WTC11 (cell line): ENCODE results near the gene NRXN2. TPM values are rescaled to one million over a fixed set of nuclear protein-coding genes. Genes with fewer than 3 reads are reported as not detected.

ENCODE experiments used
- ATAC-seq: fragments of 200-7000 bp; cut with Tn5 transposase; 2 replicates; pipeline ENCODE4 v1.10.0; 2021; ENCODE audit warnings: mild to moderate bottlenecking, moderate library complexity
- CTCF ChIA-PET: fragments of 300-600 bp; sonication (Branson Sonifier 250); formaldehyde crosslinking; loops from one replicate; lab custom pipeline; 2021; ENCODE audit warnings: antibody characterized with exemption; lab: Charles Lee
- POLR2A ChIA-PET: fragments of 350-600 bp; sonication (Branson Sonifier 250); formaldehyde crosslinking; loops from one replicate; lab custom pipeline; 2021; ENCODE audit warnings: antibody characterized with exemption; lab: Charles Lee
- DNase-seq: peaks from one replicate; pipeline ENCODE4 v3.0.0; 2021; ENCODE audit warnings: low spot score
- H3K27ac Mint-ChIP-seq: 2 replicates; pipeline ENCODE4 v1.8.0; 2021; ENCODE audit warnings: mixed read lengths
- H3K27me3 Mint-ChIP-seq: 2 replicates; pipeline ENCODE4 v1.8.0; 2021; ENCODE audit warnings: low read depth, mild to moderate bottlenecking, moderate library complexity, mixed read lengths
- H3K36me3 Mint-ChIP-seq: 2 replicates; pipeline ENCODE4 v1.8.0; 2021; ENCODE audit warnings: mixed read lengths
- H3K4me1 Mint-ChIP-seq: 2 replicates; pipeline ENCODE4 v1.8.0; 2022; ENCODE audit warnings: mixed read lengths
- H3K4me3 Mint-ChIP-seq: 2 replicates; pipeline ENCODE4 v1.8.0; 2021; ENCODE audit warnings: mild to moderate bottlenecking, moderate library complexity, mixed read lengths
- H3K9me3 Mint-ChIP-seq: 2 replicates; pipeline ENCODE4 v1.8.0; 2021; ENCODE audit warnings: mixed read lengths
- GTF2I ChIP-seq: fragments of 250-450 bp; sonication (Bioruptor Pico); conservative IDR thresholded peaks from 2 replicates; pipeline ENCODE4 v1.4.0; 2021; ENCODE audit warnings: mild to moderate bottlenecking
- JAZF1 ChIP-seq: fragments of 250-450 bp; sonication (Bioruptor Pico); IDR thresholded peaks from 2 replicates; pipeline ENCODE4 v1.9.0; 2021; ENCODE audit warnings: moderate library complexity, mild to moderate bottlenecking, inconsistent platforms
- KAT7 ChIP-seq: sonication (generic); formaldehyde crosslinking; IDR thresholded peaks from 2 replicates; pipeline ENCODE4 v1.8.1; 2023; ENCODE audit warnings: missing genetic modification reagents, mild to moderate bottlenecking, borderline replicate concordance
- MXD4 ChIP-seq: fragments of 250-450 bp; sonication (Bioruptor Pico); IDR thresholded peaks from 2 replicates; pipeline ENCODE4 v1.8.0; 2021; ENCODE audit warnings: mild to moderate bottlenecking, moderate library complexity, borderline replicate concordance
- NFYB ChIP-seq: sonication (generic); formaldehyde crosslinking; conservative IDR thresholded peaks from 2 replicates; pipeline ENCODE4 v1.8.0; 2022; ENCODE audit warnings: low read depth, missing genetic modification reagents
- NR2C2 ChIP-seq: sonication (generic); formaldehyde crosslinking; IDR thresholded peaks from 2 replicates; pipeline ENCODE4 v1.8.0; 2022; ENCODE audit warnings: mild to moderate bottlenecking, missing genetic modification reagents
- TCF7 ChIP-seq: sonication (generic); formaldehyde crosslinking; IDR thresholded peaks from 2 replicates; pipeline ENCODE4 v1.8.0; 2022; ENCODE audit warnings: mild to moderate bottlenecking, low read depth, missing genetic modification reagents, moderate library complexity
- ZBTB21 ChIP-seq: sonication (generic); formaldehyde crosslinking; IDR thresholded peaks from 2 replicates; pipeline ENCODE4 v1.8.1; 2023; ENCODE audit warnings: mild to moderate bottlenecking, missing genetic modification reagents, borderline replicate concordance
- ZNF396 ChIP-seq: fragments of 250-450 bp; sonication (Bioruptor Pico); IDR thresholded peaks from 2 replicates; pipeline ENCODE4 v1.8.0; 2021; ENCODE audit warnings: mild to moderate bottlenecking, moderate library complexity, borderline replicate concordance
- ZNF671 ChIP-seq: fragments of 250-450 bp; sonication (Bioruptor Pico); IDR thresholded peaks from 2 replicates; pipeline ENCODE4 v1.8.0; 2021; ENCODE audit warnings: mild to moderate bottlenecking
- total RNA-seq: library from RNA; stranded (reverse); gene quantifications from 3 replicates; pipeline ENCODE4 v1.2.3, GENCODE V29; 2021
- TF ChIP-seq, protein P1 (sequence below): sonication (generic); formaldehyde crosslinking; IDR thresholded peaks from 2 replicates; pipeline ENCODE4 v1.8.1; 2023; ENCODE audit warnings: mild to moderate bottlenecking, missing genetic modification reagents
- TF ChIP-seq, protein P2 (sequence below): fragments of 250-450 bp; sonication (Bioruptor Pico); IDR thresholded peaks from 2 replicates; pipeline ENCODE4 v1.9.0; 2021; ENCODE audit warnings: mild to moderate bottlenecking
- TF ChIP-seq, protein P3 (sequence below): sonication (generic); formaldehyde crosslinking; conservative IDR thresholded peaks from 2 replicates; pipeline ENCODE4 v1.8.1; 2022; ENCODE audit warnings: mild to moderate bottlenecking, missing genetic modification reagents
- TF ChIP-seq, protein P4 (sequence below): fragments of 250-450 bp; sonication (Bioruptor Pico); IDR thresholded peaks from 2 replicates; pipeline ENCODE4 v2.1.2; 2022; ENCODE audit warnings: mild to moderate bottlenecking, moderate library complexity
- TF ChIP-seq, protein P5 (sequence below): sonication (generic); formaldehyde crosslinking; IDR thresholded peaks from 2 replicates; pipeline ENCODE4 v1.8.0; 2022; ENCODE audit warnings: mild to moderate bottlenecking, missing genetic modification reagents
- TF ChIP-seq, protein P6 (sequence below): fragments of 250-450 bp; sonication (Bioruptor Pico); IDR thresholded peaks from 2 replicates; pipeline ENCODE4 v1.8.0; 2021; ENCODE audit warnings: mild to moderate bottlenecking
- TF ChIP-seq, protein P7 (sequence below): fragments of 200-600 bp; IDR thresholded peaks from 2 replicates; pipeline ENCODE4 v1.8.0; 2022; ENCODE audit warnings: antibody characterized with exemption
- TF ChIP-seq, protein P8 (sequence below): sonication (generic); formaldehyde crosslinking; IDR thresholded peaks from 2 replicates; pipeline ENCODE4 v1.8.1; 2023; ENCODE audit warnings: mild to moderate bottlenecking, missing genetic modification reagents
- TF ChIP-seq, protein P9 (sequence below): sonication (generic); formaldehyde crosslinking; IDR thresholded peaks from 2 replicates; pipeline ENCODE4 v1.8.1; 2022; ENCODE audit warnings: low read depth, missing genetic modification reagents, borderline replicate concordance

Gene NRXN2
- total RNA-seq, 1 experiment from 2014 or later, result 8.6 TPM

DNA sequence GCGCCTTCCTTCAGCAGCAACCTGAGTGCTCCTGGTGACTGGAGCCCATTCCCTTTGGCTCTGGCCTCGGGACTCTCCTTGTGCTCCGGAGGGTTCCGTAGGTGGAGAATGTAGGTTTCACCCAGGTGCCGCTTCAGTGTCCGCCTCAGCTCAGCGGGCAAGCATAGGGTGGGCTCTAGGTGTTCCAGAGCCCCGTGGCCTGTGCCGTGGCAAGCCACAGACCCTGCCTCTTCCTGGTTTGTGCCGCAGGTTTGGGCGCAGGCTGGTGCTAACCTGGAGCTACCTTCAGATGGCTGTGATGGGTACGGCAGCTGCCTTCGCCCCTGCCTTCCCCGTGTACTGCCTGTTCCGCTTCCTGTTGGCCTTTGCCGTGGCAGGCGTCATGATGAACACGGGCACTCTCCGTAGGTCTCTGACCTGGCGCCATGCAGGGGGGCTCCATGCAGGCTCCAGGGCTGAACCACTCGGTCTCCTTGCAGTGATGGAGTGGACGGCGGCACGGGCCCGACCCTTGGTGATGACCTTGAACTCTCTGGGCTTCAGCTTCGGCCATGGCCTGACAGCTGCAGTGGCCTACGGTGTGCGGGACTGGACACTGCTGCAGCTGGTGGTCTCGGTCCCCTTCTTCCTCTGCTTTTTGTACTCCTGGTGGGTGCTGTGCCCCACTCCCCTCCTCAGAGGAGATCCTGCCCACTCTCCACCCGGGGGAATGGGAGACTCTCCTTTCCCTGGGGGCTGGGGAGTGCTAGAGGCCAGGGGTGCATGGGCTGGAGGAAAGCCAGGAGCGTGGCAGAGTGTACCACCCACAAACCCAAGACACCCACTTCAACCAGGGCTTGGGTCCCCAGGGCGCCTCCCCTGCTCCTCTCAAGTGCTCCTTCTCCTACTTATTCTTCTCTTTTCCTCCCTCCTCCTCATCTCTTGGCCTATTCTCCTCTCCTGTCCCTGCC, 129.6 kb downstream of the NRXN2 start (continued):
- TF ChIP-seq, protein P1, sequence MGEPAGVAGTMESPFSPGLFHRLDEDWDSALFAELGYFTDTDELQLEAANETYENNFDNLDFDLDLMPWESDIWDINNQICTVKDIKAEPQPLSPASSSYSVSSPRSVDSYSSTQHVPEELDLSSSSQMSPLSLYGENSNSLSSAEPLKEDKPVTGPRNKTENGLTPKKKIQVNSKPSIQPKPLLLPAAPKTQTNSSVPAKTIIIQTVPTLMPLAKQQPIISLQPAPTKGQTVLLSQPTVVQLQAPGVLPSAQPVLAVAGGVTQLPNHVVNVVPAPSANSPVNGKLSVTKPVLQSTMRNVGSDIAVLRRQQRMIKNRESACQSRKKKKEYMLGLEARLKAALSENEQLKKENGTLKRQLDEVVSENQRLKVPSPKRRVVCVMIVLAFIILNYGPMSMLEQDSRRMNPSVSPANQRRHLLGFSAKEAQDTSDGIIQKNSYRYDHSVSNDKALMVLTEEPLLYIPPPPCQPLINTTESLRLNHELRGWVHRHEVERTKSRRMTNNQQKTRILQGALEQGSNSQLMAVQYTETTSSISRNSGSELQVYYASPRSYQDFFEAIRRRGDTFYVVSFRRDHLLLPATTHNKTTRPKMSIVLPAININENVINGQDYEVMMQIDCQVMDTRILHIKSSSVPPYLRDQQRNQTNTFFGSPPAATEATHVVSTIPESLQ (CRISPR knock-in tag), result no peak
- TF ChIP-seq MXD4 (CRISPR knock-in tag) (no peak), NR2C2 (no peak), KAT7 (CRISPR knock-in tag) (no peak), ZNF671 (CRISPR knock-in tag) (no peak), ZNF396 (no peak), TCF7 (CRISPR knock-in tag) (no peak)
- TF ChIP-seq, protein P2, sequence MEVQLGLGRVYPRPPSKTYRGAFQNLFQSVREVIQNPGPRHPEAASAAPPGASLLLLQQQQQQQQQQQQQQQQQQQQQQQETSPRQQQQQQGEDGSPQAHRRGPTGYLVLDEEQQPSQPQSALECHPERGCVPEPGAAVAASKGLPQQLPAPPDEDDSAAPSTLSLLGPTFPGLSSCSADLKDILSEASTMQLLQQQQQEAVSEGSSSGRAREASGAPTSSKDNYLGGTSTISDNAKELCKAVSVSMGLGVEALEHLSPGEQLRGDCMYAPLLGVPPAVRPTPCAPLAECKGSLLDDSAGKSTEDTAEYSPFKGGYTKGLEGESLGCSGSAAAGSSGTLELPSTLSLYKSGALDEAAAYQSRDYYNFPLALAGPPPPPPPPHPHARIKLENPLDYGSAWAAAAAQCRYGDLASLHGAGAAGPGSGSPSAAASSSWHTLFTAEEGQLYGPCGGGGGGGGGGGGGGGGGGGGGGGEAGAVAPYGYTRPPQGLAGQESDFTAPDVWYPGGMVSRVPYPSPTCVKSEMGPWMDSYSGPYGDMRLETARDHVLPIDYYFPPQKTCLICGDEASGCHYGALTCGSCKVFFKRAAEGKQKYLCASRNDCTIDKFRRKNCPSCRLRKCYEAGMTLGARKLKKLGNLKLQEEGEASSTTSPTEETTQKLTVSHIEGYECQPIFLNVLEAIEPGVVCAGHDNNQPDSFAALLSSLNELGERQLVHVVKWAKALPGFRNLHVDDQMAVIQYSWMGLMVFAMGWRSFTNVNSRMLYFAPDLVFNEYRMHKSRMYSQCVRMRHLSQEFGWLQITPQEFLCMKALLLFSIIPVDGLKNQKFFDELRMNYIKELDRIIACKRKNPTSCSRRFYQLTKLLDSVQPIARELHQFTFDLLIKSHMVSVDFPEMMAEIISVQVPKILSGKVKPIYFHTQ (CRISPR knock-in tag), result no peak
- TF ChIP-seq, protein P3, sequence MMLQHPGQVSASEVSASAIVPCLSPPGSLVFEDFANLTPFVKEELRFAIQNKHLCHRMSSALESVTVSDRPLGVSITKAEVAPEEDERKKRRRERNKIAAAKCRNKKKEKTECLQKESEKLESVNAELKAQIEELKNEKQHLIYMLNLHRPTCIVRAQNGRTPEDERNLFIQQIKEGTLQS (CRISPR knock-in tag), result no peak
- TF ChIP-seq, protein P4, sequence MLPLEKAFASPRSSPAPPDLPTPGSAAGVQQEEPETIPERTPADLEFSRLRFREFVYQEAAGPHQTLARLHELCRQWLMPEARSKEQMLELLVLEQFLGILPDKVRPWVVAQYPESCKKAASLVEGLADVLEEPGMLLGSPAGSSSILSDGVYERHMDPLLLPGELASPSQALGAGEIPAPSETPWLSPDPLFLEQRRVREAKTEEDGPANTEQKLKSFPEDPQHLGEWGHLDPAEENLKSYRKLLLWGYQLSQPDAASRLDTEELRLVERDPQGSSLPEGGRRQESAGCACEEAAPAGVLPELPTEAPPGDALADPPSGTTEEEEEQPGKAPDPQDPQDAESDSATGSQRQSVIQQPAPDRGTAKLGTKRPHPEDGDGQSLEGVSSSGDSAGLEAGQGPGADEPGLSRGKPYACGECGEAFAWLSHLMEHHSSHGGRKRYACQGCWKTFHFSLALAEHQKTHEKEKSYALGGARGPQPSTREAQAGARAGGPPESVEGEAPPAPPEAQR, result no peak
- TF ChIP-seq, protein P5, sequence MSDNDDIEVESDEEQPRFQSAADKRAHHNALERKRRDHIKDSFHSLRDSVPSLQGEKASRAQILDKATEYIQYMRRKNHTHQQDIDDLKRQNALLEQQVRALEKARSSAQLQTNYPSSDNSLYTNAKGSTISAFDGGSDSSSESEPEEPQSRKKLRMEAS, result no peak
- TF ChIP-seq, protein P6, sequence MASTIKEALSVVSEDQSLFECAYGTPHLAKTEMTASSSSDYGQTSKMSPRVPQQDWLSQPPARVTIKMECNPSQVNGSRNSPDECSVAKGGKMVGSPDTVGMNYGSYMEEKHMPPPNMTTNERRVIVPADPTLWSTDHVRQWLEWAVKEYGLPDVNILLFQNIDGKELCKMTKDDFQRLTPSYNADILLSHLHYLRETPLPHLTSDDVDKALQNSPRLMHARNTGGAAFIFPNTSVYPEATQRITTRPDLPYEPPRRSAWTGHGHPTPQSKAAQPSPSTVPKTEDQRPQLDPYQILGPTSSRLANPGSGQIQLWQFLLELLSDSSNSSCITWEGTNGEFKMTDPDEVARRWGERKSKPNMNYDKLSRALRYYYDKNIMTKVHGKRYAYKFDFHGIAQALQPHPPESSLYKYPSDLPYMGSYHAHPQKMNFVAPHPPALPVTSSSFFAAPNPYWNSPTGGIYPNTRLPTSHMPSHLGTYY (CRISPR knock-in tag), result no peak

DNA sequence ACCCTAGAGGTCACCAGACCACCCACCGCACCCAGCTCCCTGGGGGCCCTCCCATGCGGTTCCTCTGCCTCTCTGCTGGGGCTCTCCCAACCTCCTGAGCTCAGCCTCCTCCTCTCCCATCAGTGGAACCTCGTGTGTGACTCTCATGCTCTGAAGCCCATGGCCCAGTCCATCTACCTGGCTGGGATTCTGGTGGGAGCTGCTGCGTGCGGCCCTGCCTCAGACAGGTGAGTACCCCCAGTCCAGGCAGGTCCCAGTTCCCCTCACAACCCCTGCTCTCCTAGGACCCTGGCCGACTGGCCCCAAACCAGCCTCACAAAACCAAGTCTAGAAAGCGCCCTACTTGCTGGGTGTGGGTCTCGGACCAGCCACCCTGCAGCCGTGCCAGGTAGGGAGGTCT, 130.3 kb downstream of the NRXN2 start:
- TF ChIP-seq, protein P7, sequence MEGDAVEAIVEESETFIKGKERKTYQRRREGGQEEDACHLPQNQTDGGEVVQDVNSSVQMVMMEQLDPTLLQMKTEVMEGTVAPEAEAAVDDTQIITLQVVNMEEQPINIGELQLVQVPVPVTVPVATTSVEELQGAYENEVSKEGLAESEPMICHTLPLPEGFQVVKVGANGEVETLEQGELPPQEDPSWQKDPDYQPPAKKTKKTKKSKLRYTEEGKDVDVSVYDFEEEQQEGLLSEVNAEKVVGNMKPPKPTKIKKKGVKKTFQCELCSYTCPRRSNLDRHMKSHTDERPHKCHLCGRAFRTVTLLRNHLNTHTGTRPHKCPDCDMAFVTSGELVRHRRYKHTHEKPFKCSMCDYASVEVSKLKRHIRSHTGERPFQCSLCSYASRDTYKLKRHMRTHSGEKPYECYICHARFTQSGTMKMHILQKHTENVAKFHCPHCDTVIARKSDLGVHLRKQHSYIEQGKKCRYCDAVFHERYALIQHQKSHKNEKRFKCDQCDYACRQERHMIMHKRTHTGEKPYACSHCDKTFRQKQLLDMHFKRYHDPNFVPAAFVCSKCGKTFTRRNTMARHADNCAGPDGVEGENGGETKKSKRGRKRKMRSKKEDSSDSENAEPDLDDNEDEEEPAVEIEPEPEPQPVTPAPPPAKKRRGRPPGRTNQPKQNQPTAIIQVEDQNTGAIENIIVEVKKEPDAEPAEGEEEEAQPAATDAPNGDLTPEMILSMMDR, result no peak
- TF ChIP-seq NFYB, result no peak
- no peak for TF ChIP-seq MXD4 (CRISPR knock-in tag)
- TF ChIP-seq, protein P8, sequence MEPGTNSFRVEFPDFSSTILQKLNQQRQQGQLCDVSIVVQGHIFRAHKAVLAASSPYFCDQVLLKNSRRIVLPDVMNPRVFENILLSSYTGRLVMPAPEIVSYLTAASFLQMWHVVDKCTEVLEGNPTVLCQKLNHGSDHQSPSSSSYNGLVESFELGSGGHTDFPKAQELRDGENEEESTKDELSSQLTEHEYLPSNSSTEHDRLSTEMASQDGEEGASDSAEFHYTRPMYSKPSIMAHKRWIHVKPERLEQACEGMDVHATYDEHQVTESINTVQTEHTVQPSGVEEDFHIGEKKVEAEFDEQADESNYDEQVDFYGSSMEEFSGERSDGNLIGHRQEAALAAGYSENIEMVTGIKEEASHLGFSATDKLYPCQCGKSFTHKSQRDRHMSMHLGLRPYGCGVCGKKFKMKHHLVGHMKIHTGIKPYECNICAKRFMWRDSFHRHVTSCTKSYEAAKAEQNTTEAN (CRISPR knock-in tag), result no peak
- no peak for TF ChIP-seq ZBTB21
- TF ChIP-seq JAZF1, result no peak
- TF ChIP-seq, protein P9, sequence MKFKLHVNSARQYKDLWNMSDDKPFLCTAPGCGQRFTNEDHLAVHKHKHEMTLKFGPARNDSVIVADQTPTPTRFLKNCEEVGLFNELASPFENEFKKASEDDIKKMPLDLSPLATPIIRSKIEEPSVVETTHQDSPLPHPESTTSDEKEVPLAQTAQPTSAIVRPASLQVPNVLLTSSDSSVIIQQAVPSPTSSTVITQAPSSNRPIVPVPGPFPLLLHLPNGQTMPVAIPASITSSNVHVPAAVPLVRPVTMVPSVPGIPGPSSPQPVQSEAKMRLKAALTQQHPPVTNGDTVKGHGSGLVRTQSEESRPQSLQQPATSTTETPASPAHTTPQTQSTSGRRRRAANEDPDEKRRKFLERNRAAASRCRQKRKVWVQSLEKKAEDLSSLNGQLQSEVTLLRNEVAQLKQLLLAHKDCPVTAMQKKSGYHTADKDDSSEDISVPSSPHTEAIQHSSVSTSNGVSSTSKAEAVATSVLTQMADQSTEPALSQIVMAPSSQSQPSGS, result no peak
- TF ChIP-seq GTF2I (CRISPR knock-in tag), result no peak
- H3K27ac Mint-ChIP-seq, result no peak overlapping the region
- peaks cover 15% of the 10 kb centered on the region for H3K27me3 Mint-ChIP-seq
- DNase-seq (no peak), ATAC-seq (no peak)
- ChIA-PET POLR2A (no interaction called here), CTCF (interaction anchor here (1.1 kb wide), 1 partner anchor 37 kb away, joined by 6 read pairs; no protein-coding TSS in a partner anchor)
- H3K9me3 Mint-ChIP-seq, result peaks cover 18% of the 10 kb centered on the region
- no peaks in the 10 kb centered on the region for H3K4me1 Mint-ChIP-seq
- peaks cover 8% of the 10 kb centered on the region; the same call in 1 of the 2 replicates for H3K36me3 Mint-ChIP-seq
- H3K4me3 Mint-ChIP-seq, result no peak overlapping the region
